ENCODE results near the gene MYLK3. TPM values are rescaled to one million over a fixed set of nuclear protein-coding genes. Genes with fewer than 3 reads are reported as not detected.

MYLK3 gene
- total RNA-seq, 1 donor = under 0.01 TPM

- Histone ChIP-seq H3K4me1 (ENCODE audit: insufficient read depth, low read length) (no peaks in the 10 kb centered on the region), H3K27ac (ENCODE audit: low read depth, low read length) (no peak overlapping the region), H3K79me2 (ENCODE audit: insufficient read depth, low read length) (no peaks in the 10 kb centered on the region), H2AFZ (ENCODE audit: low read length) (no peak overlapping the region), H3K4me2 (ENCODE audit: insufficient read depth, low read length) (no peak overlapping the region), H3K9me3 (ENCODE audit: low read depth, low read length) (no peaks in the 10 kb centered on the region), H3K27me3 (ENCODE audit: insufficient read depth, low read length) (no peaks in the 10 kb centered on the region), H3K36me3 (ENCODE audit: insufficient read depth, low read length) (no peaks in the 10 kb centered on the region), H4K20me1 (ENCODE audit: insufficient read depth, low read length) (no peaks in the 10 kb centered on the region), H3K4me3 (ENCODE audit: insufficient read depth, low read length) (no peak overlapping the region)
- no peak for DNase-seq (ENCODE audit: insufficient read length, low spot score, missing footprints)
- TF ChIP-seq, protein P1, sequence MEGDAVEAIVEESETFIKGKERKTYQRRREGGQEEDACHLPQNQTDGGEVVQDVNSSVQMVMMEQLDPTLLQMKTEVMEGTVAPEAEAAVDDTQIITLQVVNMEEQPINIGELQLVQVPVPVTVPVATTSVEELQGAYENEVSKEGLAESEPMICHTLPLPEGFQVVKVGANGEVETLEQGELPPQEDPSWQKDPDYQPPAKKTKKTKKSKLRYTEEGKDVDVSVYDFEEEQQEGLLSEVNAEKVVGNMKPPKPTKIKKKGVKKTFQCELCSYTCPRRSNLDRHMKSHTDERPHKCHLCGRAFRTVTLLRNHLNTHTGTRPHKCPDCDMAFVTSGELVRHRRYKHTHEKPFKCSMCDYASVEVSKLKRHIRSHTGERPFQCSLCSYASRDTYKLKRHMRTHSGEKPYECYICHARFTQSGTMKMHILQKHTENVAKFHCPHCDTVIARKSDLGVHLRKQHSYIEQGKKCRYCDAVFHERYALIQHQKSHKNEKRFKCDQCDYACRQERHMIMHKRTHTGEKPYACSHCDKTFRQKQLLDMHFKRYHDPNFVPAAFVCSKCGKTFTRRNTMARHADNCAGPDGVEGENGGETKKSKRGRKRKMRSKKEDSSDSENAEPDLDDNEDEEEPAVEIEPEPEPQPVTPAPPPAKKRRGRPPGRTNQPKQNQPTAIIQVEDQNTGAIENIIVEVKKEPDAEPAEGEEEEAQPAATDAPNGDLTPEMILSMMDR (IDR thresholded peaks at IDR 0.05; ENCODE audit: extremely low read depth, low read depth, low read length) = no peak
Observed at GRCh38 chr16:46729326-46729995, 18.7 kb downstream of the MYLK3 start.

DNA sequence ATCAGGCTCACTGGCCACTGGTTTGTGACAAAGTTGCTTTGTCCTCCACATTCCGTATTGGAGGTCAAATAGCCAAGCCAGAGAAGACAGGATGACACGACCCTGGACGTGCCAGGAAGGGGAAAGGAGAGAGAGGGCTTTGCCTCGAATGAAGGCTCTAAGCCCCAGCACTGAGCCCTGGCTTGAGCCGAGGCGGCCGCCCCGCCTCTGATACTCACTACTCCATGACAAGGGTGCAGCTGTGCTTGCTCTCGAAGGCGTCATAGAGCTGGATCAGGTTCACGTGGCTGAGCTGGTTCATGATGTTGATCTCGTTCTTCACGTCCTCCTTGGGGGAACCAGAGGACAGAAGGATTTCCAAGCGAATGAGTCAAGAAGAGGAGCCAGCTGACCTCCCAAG, 19.3 kb downstream of the MYLK3 start:
- no peak for DNase-seq (ENCODE audit: insufficient read length, low spot score, missing footprints)
- H3K4me2 ChIP-seq (ENCODE audit: insufficient read depth, low read length) = no peak overlapping the region

GRCh38 chr16:46727630-46728029, 20.5 kb downstream of the MYLK3 start:
- no peak for DNase-seq (ENCODE audit: insufficient read length, low spot score, missing footprints)
- H3K4me1 ChIP-seq (ENCODE audit: insufficient read depth, low read length) = no peaks in the 10 kb centered on the region
- no peaks in the 10 kb centered on the region for H3K36me3 ChIP-seq (ENCODE audit: insufficient read depth, low read length)
- no peak overlapping the region for H3K4me2 ChIP-seq (ENCODE audit: insufficient read depth, low read length)
- H2AFZ ChIP-seq (ENCODE audit: low read length) = no peak overlapping the region
- H3K4me3 ChIP-seq (ENCODE audit: insufficient read depth, low read length) = no peak overlapping the region
- no peak overlapping the region for H3K27ac ChIP-seq (ENCODE audit: low read depth, low read length)
- no peaks in the 10 kb centered on the region for H4K20me1 ChIP-seq (ENCODE audit: insufficient read depth, low read length)
- no peaks in the 10 kb centered on the region for H3K27me3 ChIP-seq (ENCODE audit: insufficient read depth, low read length)
- TF ChIP-seq, protein P1 (IDR thresholded peaks at IDR 0.05; ENCODE audit: extremely low read depth, low read depth, low read length) = no peak
- no peaks in the 10 kb centered on the region for H3K79me2 ChIP-seq (ENCODE audit: insufficient read depth, low read length)
- H3K9me3 ChIP-seq (ENCODE audit: low read depth, low read length) = no peaks in the 10 kb centered on the region

More for the DNA sequence above, 19.3 kb downstream of the MYLK3 start:
- H3K27ac ChIP-seq (ENCODE audit: low read depth, low read length) = no peak overlapping the region
- no peaks in the 10 kb centered on the region for H3K79me2 ChIP-seq (ENCODE audit: insufficient read depth, low read length)
- H3K4me1 ChIP-seq (ENCODE audit: insufficient read depth, low read length) = no peaks in the 10 kb centered on the region
- no peaks in the 10 kb centered on the region for H3K9me3 ChIP-seq (ENCODE audit: low read depth, low read length)
- H3K4me3 ChIP-seq (ENCODE audit: insufficient read depth, low read length) = no peak overlapping the region
- H3K36me3 ChIP-seq (ENCODE audit: insufficient read depth, low read length) = no peaks in the 10 kb centered on the region
- H3K27me3 ChIP-seq (ENCODE audit: insufficient read depth, low read length) = no peaks in the 10 kb centered on the region
- TF ChIP-seq, protein P1 (IDR thresholded peaks at IDR 0.05; ENCODE audit: extremely low read depth, low read depth, low read length) = no peak
- no peaks in the 10 kb centered on the region for H4K20me1 ChIP-seq (ENCODE audit: insufficient read depth, low read length)
- no peak overlapping the region for H2AFZ ChIP-seq (ENCODE audit: low read length)

GRCh38 chr16:46727184-46727583, 21.0 kb downstream of the MYLK3 start:
- H3K36me3 ChIP-seq (ENCODE audit: insufficient read depth, low read length) = no peaks in the 10 kb centered on the region
- H3K9me3 ChIP-seq (ENCODE audit: low read depth, low read length) = no peaks in the 10 kb centered on the region
- no peak overlapping the region for H3K4me2 ChIP-seq (ENCODE audit: insufficient read depth, low read length)
- H2AFZ ChIP-seq (ENCODE audit: low read length) = no peak overlapping the region
- no peaks in the 10 kb centered on the region for H3K27me3 ChIP-seq (ENCODE audit: insufficient read depth, low read length)
- no peaks in the 10 kb centered on the region for H3K79me2 ChIP-seq (ENCODE audit: insufficient read depth, low read length)
- DNase-seq (ENCODE audit: insufficient read length, low spot score, missing footprints) = no peak
- no peak overlapping the region for H3K27ac ChIP-seq (ENCODE audit: low read depth, low read length)
- H4K20me1 ChIP-seq (ENCODE audit: insufficient read depth, low read length) = no peaks in the 10 kb centered on the region
- no peak overlapping the region for H3K4me3 ChIP-seq (ENCODE audit: insufficient read depth, low read length)
- TF ChIP-seq, protein P1 (IDR thresholded peaks at IDR 0.05; ENCODE audit: extremely low read depth, low read depth, low read length) = no peak
- H3K4me1 ChIP-seq (ENCODE audit: insufficient read depth, low read length) = no peaks in the 10 kb centered on the region
